ENCODE results near the gene ALG12. TPM values are rescaled to one million over a fixed set of nuclear protein-coding genes. Genes with fewer than 3 reads are reported as not detected.
"Not testable (repeated sequence)": the region's sequence is repeated elsewhere in the genome, so short reads cannot be mapped to it uniquely, and the experiment has no call there.

ALG12 gene
- polyA plus RNA-seq, 4 donors: 19.7 to 40.9 (median 28.1) TPM

DNA sequence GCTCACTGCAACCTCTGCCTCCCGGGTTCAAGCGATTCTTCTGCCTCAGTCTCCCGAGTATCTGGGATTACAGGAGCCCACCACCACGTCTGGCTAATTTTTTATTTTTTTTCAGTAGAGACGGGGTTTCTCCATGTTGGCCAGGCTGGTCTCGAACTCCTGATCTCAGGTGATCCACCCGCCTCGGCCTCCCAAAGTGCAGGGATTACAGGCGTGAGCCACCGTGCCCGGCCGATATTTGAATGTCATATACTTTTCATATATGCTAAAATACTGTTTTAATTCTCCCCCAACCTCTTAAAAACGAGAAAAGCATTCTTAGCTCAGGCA is 65.7 kb downstream of the ALG12 start:
- not testable (repeated sequence) for DNase-seq (ENCODE audit: low read depth in 4 of 4, low spot score in 3 of 4)

GRCh38 chr22:49850959-49851802 is 67.1 kb downstream of the ALG12 start:
- DNase-seq (ENCODE audit: low read depth in 4 of 4, low spot score in 3 of 4): no peak

Other genes starting within 250 kb of the ALG12 start
- gene BRD1, start 90.6 kb downstream of the ALG12 start, polyA plus RNA-seq (ENCODE audit: insufficient read length in 4 of 4): 10 to 100 TPM; 34.1 to 46.0 (median 35.2) TPM
- 10 to 100 TPM; 13.6 to 18.1 (median 16.6) TPM for gene ZBED4, start 64.6 kb downstream of the ALG12 start, polyA plus RNA-seq (ENCODE audit: insufficient read length in 4 of 4)
- 10 to 100 TPM; 25.4 to 38.3 (median 29.0) TPM for gene CRELD2, start 196 bp upstream of the ALG12 start, polyA plus RNA-seq (ENCODE audit: insufficient read length in 4 of 4)
- gene PIM3, start 42.3 kb upstream of the ALG12 start, polyA plus RNA-seq (ENCODE audit: insufficient read length in 4 of 4): 10 to 100 TPM; 13.8 to 26.2 (median 15.3) TPM
- under 1 TPM in 3 of 4 donors, not detected in 1; 0.04 to 0.07 (median 0.05) TPM for gene IL17REL, start 94.3 kb upstream of the ALG12 start, polyA plus RNA-seq (ENCODE audit: insufficient read length in 4 of 4)
- under 1 TPM in 1 of 4 donors, not detected in 3; 0.05 TPM for gene TTLL8, start 139.9 kb upstream of the ALG12 start, polyA plus RNA-seq (ENCODE audit: insufficient read length in 4 of 4)
- gene MLC1, start 167.0 kb upstream of the ALG12 start, polyA plus RNA-seq (ENCODE audit: insufficient read length in 4 of 4): 1 to 10 TPM in 1 of 4 donors, under 1 TPM in 3; 0.60 to 1.0 (median 0.86) TPM
- under 1 TPM; 0.24 to 0.75 (median 0.60) TPM for gene MOV10L1, start 171.6 kb upstream of the ALG12 start, polyA plus RNA-seq (ENCODE audit: insufficient read length in 4 of 4)